Kidney (tissue), 14 donors: Measurements from ENCODE around the gene FAM53B. TPM values are rescaled to one million over a fixed set of nuclear protein-coding genes. Genes with fewer than 3 reads are reported as not detected.

Experiments
- DNase-seq, 5 donors: peaks; one replicate each; pipeline ENCODE4 v3.0.0-alpha.2; 2013 to 2020
- FAIRE-seq: peaks from 2 replicates; lab custom pipeline; 2012; peaks lifted over from hg19 to GRCh38; lab: Jason Lieb, UNC
- H3K27ac ChIP-seq, 2 donors: one replicate each; pipeline ENCODE4 v1.7.0; 2013; ENCODE audit warnings: low read depth in 2 of 2, low read length in 2 of 2, inconsistent platforms in 1 of 2
- H3K27me3 ChIP-seq: one replicate; pipeline ENCODE4 v1.7.1; 2013; ENCODE audit warnings: low read length, inconsistent platforms; ENCODE audit not compliant: control insufficient read depth, insufficient read depth
- H3K36me3 ChIP-seq, 3 donors: one replicate each; pipeline versions ENCODE4 v1.7.0 to v1.7.1; 2013; ENCODE audit warnings: low read length in 3 of 3, control low read depth in 1 of 3, inconsistent platforms in 1 of 3; ENCODE audit not compliant: insufficient read depth in 3 of 3, control insufficient read depth in 2 of 3
- H3K4me1 ChIP-seq, 3 donors: one replicate each; pipeline versions ENCODE4 v1.7.0 to v1.7.1; 2013; ENCODE audit warnings: low read length in 3 of 3, inconsistent platforms in 1 of 3, low read depth in 1 of 3; ENCODE audit not compliant: control insufficient read depth in 2 of 3, insufficient read depth in 2 of 3
- H3K4me3 ChIP-seq, 3 donors: one replicate each; pipeline versions ENCODE4 v1.7.0 to v1.8.1; 2013; ENCODE audit warnings: low read length in 3 of 3, control low read depth in 1 of 3, inconsistent platforms in 1 of 3
- H3K9ac ChIP-seq, 3 donors: one replicate each; pipeline versions ENCODE4 v1.7.0 to v1.7.1; 2013; ENCODE audit warnings: low read length in 3 of 3, control low read depth in 1 of 3, inconsistent platforms in 1 of 3
- H3K9me3 ChIP-seq, 3 donors: one replicate each; pipeline versions ENCODE4 v1.7.0 to v1.7.1; 2013; ENCODE audit warnings: low read length in 3 of 3, control low read depth in 1 of 3, inconsistent platforms in 1 of 3; ENCODE audit not compliant: control insufficient read depth in 2 of 3, insufficient read depth in 1 of 3
- CTCF ChIP-seq: IDR thresholded peaks from 3 replicates; pipeline ENCODE4 v1.5.1; 2012; ENCODE audit warnings: mild to moderate bottlenecking, moderate library complexity, borderline replicate concordance; ENCODE audit not compliant: insufficient read depth; ENCODE audit errors: extremely low read depth
- intact Hi-C: fragments of 100-400 bp; cut with DNase I; formaldehyde crosslinking; loops from one replicate; pipeline ENCODE4 v1.11.1; 2022
- polyA plus RNA-seq: library from polyadenylated mRNA; stranded (reverse); fragments of 350-450 nt; fragmentation: Illumina TruSeq; extraction: RNeasy Lipid Tissue Mini Kit (QIAGEN cat#74804); gene quantifications from one replicate; pipeline ENCODE4 v1.2.3, GENCODE V29; 2014; ENCODE audit warnings: low read depth, low replicate concordance; ENCODE audit not compliant: insufficient read depth
- total RNA-seq: library from RNA; stranded (reverse); fragmentation: NEBNext Ultra II Directional; extraction: Animal tissue kit (Norgen Biotek cat#: 25700); gene quantifications from one replicate; pipeline ENCODE4 v1.2.1, GENCODE V29; 2021
- donor health status: control.
- donor health status: control.
- donor health status: control.
- donor health status: control.
- donor health status: control.
- donor health status: DM: yes; HTN: yes; CAD: no.
- donor health status: Normal renal cell carcinoma (clear cell type).

FAM53B gene
- total and polyA plus RNA-seq, 2 donors from 2014 or later = 11.8 to 30.0 TPM

- no peak overlapping the region for H3K4me3 ChIP-seq
- H3K4me1 ChIP-seq = peaks cover 0 to 19% (median 17%) of the 10 kb centered on the region in 3 donors
- no peak overlapping the region for H3K27ac ChIP-seq
- no peak for FAIRE-seq
- H3K9me3 ChIP-seq = peaks cover 0 to 6% (median 0%) of the 10 kb centered on the region in 3 donors
- no peaks in the 10 kb centered on the region for H3K27me3 ChIP-seq
- intact Hi-C loops = no loop called here
- no peaks in the 10 kb centered on the region for H3K36me3 ChIP-seq
- DNase-seq = peak in 2 of 5 donors; percentile 39 to 49
- H3K9ac ChIP-seq = no peak overlapping the region
- no peak for TF ChIP-seq CTCF
Measured at GRCh38 chr10:124591123-124591495, 153.1 kb downstream of the FAM53B start.

- peaks cover 0 to 6% (median 0%) of the 10 kb centered on the region in 3 donors for H3K9me3 ChIP-seq
- DNase-seq (peak in 4 of 5 donors; percentile 34 to 64 (median 53)), FAIRE-seq (no peak)
- H3K4me3 ChIP-seq = no peak overlapping the region
- H3K27me3 ChIP-seq = no peaks in the 10 kb centered on the region
- peak overlapping the region in 1 of 2 donors; percentile 43 for H3K27ac ChIP-seq
- intact Hi-C loops = no loop called here
- TF ChIP-seq CTCF = no peak
- no peak overlapping the region for H3K9ac ChIP-seq
- H3K4me1 ChIP-seq = peaks cover 0 to 19% (median 17%) of the 10 kb centered on the region in 3 donors
- no peaks in the 10 kb centered on the region for H3K36me3 ChIP-seq
Measured at GRCh38 chr10:124590216-124591122, 153.7 kb downstream of the FAM53B start.

GRCh38 chr10:124589491-124590041 lies 154.6 kb downstream of the FAM53B start:
- Histone ChIP-seq H3K36me3 (no peaks in the 10 kb centered on the region), H3K9ac (no peak overlapping the region), H3K27me3 (no peaks in the 10 kb centered on the region), H3K4me1 (peaks cover 0 to 19% (median 17%) of the 10 kb centered on the region in 3 donors), H3K9me3 (peaks cover 0 to 6% (median 0%) of the 10 kb centered on the region in 3 donors), H3K27ac (peak overlapping the region; percentile 20 to 43), H3K4me3 (no peak overlapping the region)
- FAIRE-seq (no peak), DNase-seq (peak in 4 of 5 donors; percentile 47 to 72 (median 69))
- TF ChIP-seq CTCF = no peak
- intact Hi-C loops = no loop called here
